Muscle of back (tissue), 11 donors: ENCODE measurements around the gene RTP2. TPM values are rescaled to one million over a fixed set of nuclear protein-coding genes. Genes with fewer than 3 reads are reported as not detected.
"Not testable (repeated sequence)": the region's sequence is repeated elsewhere in the genome, so short reads cannot be mapped to it uniquely, and the experiment has no call there.

Experiments
- DNase-seq, 3 donors: peaks; one replicate each; pipeline versions ENCODE4 v3.0.0 to v3.0.0-alpha.2; 2013
- polyA plus RNA-seq, 10 donors: library from polyadenylated mRNA; unstranded; fragments of 120-200 nt; gene quantifications; one replicate each; pipeline ENCODE4 v1.2.1, GENCODE V29; 2013; ENCODE audit not compliant: insufficient read length in 10 of 10

The RTP2 gene
- polyA plus RNA-seq, 10 donors = not detected

GRCh38 chr3:187714404-187714979 is 12.1 kb upstream of the RTP2 start:
- peak; percentile 59 to 76 (median 71) for DNase-seq

- DNase-seq = no peak
These were observed 11.1 kb upstream of the RTP2 start for GRCh38 chr3:187713504-187713903.

DNA sequence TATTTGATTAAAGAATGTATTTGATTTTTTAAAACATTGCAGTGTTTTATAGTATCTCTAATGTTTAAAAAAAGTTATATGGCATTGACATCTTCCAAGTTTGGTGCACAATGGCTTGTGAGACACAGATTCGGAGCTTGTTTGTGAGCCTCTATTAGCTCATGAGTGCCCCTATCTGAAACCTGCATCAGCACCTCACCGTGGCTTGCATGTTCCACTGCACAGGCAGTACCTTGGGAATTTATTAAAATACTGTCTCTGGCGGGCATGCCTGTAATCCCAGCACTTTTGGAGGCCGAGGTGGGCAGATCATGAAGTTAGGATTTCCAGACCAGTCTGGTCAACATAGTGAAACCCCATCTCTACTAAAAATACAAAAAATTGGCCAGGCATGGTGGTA is 6.8 kb upstream of the RTP2 start:
- no peak for DNase-seq

GRCh38 chr3:187708696-187709095 is 6.3 kb upstream of the RTP2 start:
- DNase-seq = no peak

DNA sequence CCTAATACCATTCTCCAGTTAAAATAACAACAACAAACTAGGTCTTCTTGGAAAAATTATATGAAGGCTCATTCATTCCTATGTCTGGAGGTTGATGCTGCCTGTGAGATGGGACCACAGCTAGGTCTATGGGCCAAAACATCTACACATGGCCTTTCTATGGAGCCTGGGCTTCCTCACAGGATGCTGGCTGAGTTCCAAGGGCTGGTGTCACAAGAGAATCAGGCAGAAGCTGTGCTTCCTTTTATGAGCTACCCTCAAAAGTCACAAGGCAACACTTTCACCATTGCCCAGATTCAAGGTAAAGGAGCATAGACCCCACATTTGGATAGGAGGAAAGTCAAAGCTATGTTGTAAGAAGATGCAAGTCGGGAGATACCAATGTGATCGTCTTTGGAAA is 4.6 kb upstream of the RTP2 start:
- no peak for DNase-seq

GRCh38 chr3:187705164-187705563 is 2.8 kb upstream of the RTP2 start:
- DNase-seq = no peak

- DNase-seq = no peak
These were observed 2.1 kb downstream of the RTP2 start for GRCh38 chr3:187700249-187700648.

DNA sequence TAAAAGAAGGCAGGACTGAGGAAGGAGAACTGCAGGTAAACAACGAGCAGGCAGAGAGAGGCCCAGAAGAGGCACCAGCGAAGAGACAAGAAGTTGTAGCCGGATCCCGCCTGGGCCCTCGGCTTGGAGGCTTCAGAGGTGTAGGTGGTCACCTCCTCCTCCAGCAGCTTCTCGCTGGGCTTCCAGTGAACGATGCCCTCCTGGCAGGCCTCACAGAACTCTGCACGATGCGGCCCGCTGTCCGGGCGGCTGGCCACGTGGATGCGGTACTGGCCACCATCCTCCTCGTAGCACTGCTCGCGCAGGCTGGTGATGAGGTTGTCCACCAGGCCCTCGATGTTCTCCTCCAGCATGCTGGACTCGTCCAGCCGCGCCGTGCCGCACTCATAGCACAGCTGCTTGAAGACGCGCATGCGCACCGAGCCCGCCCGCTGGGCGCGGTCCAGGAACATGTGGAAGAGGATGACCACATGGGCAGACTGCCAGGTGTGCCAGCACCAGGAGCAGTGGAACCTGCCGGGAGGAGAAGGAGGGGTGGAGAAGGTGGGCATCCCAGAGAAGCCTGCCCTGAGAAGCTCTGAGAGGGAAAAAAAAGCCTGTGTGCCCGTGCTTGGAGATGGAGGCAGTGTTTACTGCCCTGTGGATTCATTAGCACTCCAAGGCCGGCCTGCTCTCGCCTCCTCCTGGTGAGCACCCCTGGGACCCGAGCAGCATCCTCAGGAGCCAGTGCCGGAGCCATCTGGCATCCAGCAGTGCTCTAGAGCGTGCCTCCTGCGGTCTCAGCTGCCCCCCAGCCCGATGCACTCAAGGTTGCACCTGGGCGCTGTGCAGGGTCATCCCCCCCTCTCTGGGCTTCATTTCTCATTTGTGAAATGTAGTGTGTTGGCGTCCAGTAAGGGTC is 3.6 kb downstream of the RTP2 start:
- no peak for DNase-seq

- DNase-seq = no peak
These were observed 6.3 kb downstream of the RTP2 start for GRCh38 chr3:187696021-187696420.

DNA sequence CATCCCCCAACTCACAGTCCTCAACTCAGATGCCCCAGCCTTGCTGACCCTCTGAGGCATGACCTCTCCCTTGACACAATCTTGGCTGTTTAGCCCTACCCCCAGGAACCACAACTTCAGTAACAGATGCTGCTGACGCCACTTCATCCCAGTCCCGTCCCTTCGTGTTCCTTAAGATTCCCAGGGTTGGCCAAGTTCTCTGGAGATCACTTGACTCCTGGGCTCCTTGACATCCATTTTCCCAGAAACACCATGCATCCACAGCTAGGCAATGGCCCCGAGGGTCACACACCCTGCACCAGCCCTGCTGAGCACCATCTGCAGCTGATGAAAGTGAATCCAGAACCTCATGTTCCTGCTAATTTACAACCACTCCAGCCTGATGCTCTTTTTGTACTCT is 6.9 kb downstream of the RTP2 start:
- no peak for DNase-seq

DNA sequence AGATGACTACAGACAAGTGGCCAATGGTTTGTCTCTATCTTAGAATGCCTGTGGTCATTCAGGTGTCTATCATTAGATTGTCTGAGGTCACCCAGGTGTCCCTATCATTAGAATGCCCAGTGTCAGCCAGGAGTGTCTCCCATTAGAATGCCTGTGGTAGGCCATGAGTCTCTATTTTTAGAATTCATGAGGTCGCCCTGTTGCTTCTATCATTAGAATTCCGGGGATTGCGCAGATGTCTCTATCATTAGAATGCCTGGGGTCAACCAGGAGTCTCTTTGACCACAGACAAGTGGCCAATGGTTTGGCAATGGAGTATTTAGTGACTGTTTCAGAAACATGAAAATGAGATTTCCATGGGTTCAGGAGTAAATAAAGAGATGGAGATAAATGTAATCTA is 7.6 kb downstream of the RTP2 start:
- DNase-seq = no peak

- DNase-seq = no peak
These were observed 8.9 kb downstream of the RTP2 start for GRCh38 chr3:187693431-187693830.

- no peak for DNase-seq
These were observed 12.4 kb downstream of the RTP2 start for GRCh38 chr3:187689984-187690383.

GRCh38 chr3:187686621-187687273 is 15.6 kb downstream of the RTP2 start:
- no peak for DNase-seq

GRCh38 chr3:187685948-187686347 is 16.4 kb downstream of the RTP2 start:
- DNase-seq = no peak

GRCh38 chr3:187684880-187685279 is 17.5 kb downstream of the RTP2 start:
- no peak for DNase-seq

DNA sequence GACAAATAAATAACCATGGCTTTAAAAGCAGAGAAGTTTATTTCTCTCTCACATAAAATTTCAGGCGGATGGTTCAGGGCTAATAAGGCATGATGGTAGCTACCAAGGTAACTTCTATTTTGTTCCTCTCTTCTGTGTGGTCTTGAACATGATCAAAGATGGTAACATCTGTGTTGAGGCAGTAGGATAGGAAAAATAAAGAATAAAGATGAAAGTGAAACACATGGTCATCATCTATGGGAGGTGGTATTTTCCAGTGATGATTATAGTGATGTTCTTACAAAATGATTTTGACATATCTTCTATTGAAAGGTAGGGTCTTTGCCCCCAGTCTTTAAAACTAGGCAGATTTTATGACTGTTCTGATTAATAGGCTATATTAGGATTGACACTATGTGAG is 17.9 kb downstream of the RTP2 start:
- DNase-seq = no peak

DNA sequence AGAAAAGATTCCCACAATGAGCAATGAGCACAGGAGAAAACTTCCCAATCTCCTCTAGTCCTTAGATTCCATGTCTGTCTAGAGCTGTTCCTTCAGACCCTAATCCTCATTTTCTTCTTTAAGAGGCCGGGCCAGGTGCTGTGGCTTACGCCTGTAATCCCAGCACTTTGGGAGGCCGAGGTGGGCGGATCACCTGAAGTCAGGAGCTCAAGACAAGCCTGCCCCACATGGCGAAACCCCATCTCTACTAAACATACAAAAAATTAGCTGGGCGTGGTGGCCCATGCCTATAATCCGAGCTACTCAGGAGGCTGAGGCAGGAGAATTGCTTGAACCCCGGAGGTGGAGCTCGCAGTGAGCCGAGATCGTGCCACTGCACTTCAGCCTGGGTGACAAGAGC is 20.6 kb downstream of the RTP2 start:
- not testable (repeated sequence) for DNase-seq

- DNase-seq = peak; percentile 45 to 77 (median 64)
These were observed 22.5 kb downstream of the RTP2 start for GRCh38 chr3:187679638-187680396.

- peak; percentile 19 to 63 (median 35) for DNase-seq
These were observed 23.6 kb downstream of the RTP2 start for GRCh38 chr3:187678726-187679268.

- DNase-seq = no peak
These were observed 24.8 kb downstream of the RTP2 start for GRCh38 chr3:187677604-187678003.

DNA sequence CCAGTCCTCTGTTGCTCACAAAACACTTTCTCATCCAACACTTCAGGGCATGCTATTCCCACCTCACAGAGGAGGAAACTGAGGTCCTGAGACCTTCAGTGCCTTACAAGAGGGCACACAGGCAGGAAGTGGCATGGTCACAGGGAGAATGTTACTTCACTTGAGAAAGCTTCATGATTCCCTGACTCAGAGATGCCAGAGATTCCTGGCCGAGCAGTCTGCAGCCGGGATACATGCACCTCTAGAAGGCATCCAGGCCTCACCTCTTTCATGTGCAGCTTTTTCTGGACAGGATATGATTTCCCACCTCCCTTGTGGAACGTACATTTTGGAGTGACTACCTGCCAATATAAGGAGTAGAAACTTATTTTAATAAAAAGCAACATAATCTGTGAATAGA is 29.3 kb downstream of the RTP2 start:
- DNase-seq = no peak
